ENCODE measurements around the gene DBNDD2. TPM values are rescaled to one million over a fixed set of nuclear protein-coding genes. Genes with fewer than 3 reads are reported as not detected.
A peak's percentile ranks its signal among the peaks of the same experiment; 100 is the strongest.

DBNDD2 gene
- total RNA-seq, 6 experiments from 2014 or later = 2.3 to 5.3 (median 3.3) TPM

DNA sequence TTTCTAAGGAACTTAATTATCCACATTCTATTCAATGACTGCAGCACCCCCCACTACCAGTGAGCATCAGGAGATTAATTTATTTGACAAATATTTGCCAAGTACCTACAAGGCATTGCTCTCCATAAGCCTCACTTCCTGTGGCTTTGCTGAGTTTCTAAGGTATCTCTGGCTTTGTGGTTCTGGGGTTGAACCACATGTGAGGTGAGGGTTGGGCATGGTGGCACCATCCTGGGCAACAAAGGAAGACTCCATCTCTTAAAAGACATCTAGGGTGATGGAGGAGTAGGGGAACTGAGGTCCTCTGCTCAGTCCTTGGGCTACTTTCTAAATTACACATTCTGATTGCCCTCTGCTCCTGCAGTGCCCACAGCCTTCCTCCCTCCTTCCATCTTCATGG is 36.0 kb downstream of the DBNDD2 start:
- ATAC-seq (no peak), DNase-seq (no peak)
- no peak overlapping the region for H3K27ac ChIP-seq
- no peaks in the 10 kb centered on the region for H3K27me3 ChIP-seq
- no peaks in the 10 kb centered on the region for H3K36me3 ChIP-seq
- H3K9me3 ChIP-seq = no peaks in the 10 kb centered on the region
- H3K4me1 ChIP-seq = no peaks in the 10 kb centered on the region
- intact Hi-C loops (cut with DNase I) = loop anchor here in 1 of 2 donors (5.0 to 10.0 kb wide), 2 partner anchors 69 to 127 kb away; partner anchors contain the start of gene TP53TG5
- no peak for TF ChIP-seq POLR2A (IDR thresholded peaks at IDR 0.05)
- TF ChIP-seq, protein P1, sequence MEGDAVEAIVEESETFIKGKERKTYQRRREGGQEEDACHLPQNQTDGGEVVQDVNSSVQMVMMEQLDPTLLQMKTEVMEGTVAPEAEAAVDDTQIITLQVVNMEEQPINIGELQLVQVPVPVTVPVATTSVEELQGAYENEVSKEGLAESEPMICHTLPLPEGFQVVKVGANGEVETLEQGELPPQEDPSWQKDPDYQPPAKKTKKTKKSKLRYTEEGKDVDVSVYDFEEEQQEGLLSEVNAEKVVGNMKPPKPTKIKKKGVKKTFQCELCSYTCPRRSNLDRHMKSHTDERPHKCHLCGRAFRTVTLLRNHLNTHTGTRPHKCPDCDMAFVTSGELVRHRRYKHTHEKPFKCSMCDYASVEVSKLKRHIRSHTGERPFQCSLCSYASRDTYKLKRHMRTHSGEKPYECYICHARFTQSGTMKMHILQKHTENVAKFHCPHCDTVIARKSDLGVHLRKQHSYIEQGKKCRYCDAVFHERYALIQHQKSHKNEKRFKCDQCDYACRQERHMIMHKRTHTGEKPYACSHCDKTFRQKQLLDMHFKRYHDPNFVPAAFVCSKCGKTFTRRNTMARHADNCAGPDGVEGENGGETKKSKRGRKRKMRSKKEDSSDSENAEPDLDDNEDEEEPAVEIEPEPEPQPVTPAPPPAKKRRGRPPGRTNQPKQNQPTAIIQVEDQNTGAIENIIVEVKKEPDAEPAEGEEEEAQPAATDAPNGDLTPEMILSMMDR (IDR thresholded peaks at IDR 0.05) = no peak
- H3K4me3 ChIP-seq = no peak overlapping the region

DNA sequence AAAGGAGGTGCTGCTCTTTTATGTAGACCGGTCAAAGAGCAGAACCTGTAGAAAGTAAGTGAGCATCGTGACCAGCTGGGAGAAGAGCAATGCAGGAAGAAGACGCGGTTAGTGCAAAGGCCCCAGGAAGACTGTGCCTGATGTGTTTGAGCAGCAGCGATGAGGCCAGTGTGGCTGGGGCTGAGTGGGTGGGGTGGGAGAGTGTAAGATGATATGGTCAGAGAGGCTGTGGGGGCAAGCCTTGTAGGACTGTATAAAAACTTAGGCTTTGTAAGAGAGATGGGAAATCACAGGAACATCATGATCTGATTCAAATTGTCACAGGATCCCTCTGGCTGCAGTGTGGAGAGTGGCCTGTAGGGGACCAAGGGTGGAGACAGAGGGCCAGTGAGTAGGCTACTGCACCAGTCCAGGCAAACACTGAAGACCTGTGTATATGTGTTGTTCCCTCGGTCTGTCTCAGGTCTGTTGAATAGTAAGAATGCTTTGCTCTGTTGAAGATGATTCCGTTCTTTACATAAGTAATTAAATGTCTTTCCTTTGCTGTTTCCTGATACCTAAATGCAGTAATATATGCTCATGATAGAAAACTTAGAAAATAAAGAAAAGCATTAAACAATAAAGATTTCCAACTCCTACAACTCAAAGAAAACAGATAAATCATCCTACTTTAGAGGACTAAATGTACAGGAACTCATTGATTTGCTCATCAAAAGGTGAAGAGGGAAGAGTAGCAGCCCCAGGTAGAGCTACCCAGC is 37.9 kb downstream of the DBNDD2 start:
- Histone ChIP-seq H3K4me3 (no peak overlapping the region), H3K27ac (no peak overlapping the region), H3K4me1 (no peaks in the 10 kb centered on the region), H3K36me3 (no peaks in the 10 kb centered on the region), H3K27me3 (no peaks in the 10 kb centered on the region), H3K9me3 (no peaks in the 10 kb centered on the region)
- no peak for TF ChIP-seq POLR2A (IDR thresholded peaks at IDR 0.05)
- TF ChIP-seq, protein P1 (IDR thresholded peaks at IDR 0.05) = peak; percentile 33 to 49 (median 46)
- intact Hi-C loops (cut with DNase I) = loop anchor here in 1 of 2 donors (10.0 kb wide), 1 partner anchor 71 kb away; the partner anchor contains the start of gene TP53TG5
- DNase-seq (no peak), ATAC-seq (peak; percentile 58 to 79 (median 78))
- 55% methylated on average over 7 of the region's 7 CpGs for WGBS (ENCODE audit: insufficient coverage, low coverage, low lambda C conversion rate, missing lambda C conversion rate)

DNA sequence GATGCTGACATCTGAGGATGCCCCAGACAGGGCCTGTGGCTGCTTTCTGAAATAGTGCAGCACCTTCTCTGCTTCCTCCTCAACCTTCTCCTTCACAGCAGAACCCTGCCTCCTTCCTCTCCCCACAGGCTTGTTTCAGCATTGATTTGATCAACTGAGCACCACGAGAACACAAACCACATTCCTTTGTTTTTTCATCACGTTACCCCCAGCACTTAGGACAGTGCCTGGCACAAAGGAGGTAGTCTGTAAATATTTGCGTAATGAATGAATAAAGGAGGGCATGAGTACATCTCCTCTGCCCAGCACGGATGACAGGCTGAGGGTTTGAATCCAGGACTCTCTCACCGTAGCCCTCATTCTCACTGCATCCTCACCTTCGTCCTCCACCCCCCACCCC is 40.2 kb downstream of the DBNDD2 start:
- WGBS (ENCODE audit: insufficient coverage, low coverage, low lambda C conversion rate, missing lambda C conversion rate) = 57% methylated on average over 6 of the region's 6 CpGs
- H3K36me3 ChIP-seq = no peaks in the 10 kb centered on the region
- ATAC-seq (no peak), DNase-seq (no peak)
- no peaks in the 10 kb centered on the region for H3K27me3 ChIP-seq
- TF ChIP-seq, protein P1 (IDR thresholded peaks at IDR 0.05) = no peak
- no peak for TF ChIP-seq POLR2A (IDR thresholded peaks at IDR 0.05)
- H3K4me1 ChIP-seq = no peaks in the 10 kb centered on the region
- intact Hi-C loops (cut with DNase I) = loop anchor here in 1 of 2 donors (10.0 kb wide), 1 partner anchor 73 kb away; the partner anchor contains the start of gene TP53TG5
- no peaks in the 10 kb centered on the region for H3K9me3 ChIP-seq
- H3K27ac ChIP-seq = no peak overlapping the region
- no peak overlapping the region for H3K4me3 ChIP-seq

DNA sequence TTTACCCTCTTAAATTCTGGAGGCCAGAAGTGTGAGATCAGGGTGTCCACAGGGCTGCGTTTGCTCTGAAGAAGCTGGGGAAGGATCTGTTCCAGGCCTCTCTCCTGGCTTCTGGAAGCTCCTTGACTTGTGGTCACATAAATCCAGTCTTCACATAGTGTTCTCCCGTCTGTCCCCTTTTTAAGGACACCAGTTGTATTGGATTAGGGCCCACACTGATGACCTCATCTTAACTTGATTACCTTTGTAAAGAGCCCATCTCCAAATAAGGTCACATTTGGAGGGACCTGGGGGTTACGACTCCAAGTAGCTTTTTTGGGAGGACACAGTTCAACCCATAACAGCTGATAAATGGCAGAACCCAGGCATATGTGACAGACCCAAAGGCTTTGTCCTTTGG is 41.4 kb downstream of the DBNDD2 start:
- no peak for TF ChIP-seq POLR2A (IDR thresholded peaks at IDR 0.05)
- TF ChIP-seq, protein P1 (IDR thresholded peaks at IDR 0.05) = no peak
- Histone ChIP-seq H3K36me3 (no peaks in the 10 kb centered on the region), H3K27ac (no peak overlapping the region), H3K27me3 (no peaks in the 10 kb centered on the region), H3K4me3 (no peak overlapping the region), H3K4me1 (no peaks in the 10 kb centered on the region), H3K9me3 (no peaks in the 10 kb centered on the region)
- ATAC-seq (no peak), DNase-seq (no peak)
- 90% methylated on average over 3 of the region's 3 CpGs for WGBS (ENCODE audit: insufficient coverage, low coverage, low lambda C conversion rate, missing lambda C conversion rate)
- intact Hi-C loops (cut with DNase I) = loop anchor here in 1 of 2 donors (10.0 kb wide), 1 partner anchor 75 kb away; the partner anchor contains the start of gene TP53TG5
